GM23338 (cell line): Measurements from ENCODE around the gene PTPRN2. TPM values are rescaled to one million over a fixed set of nuclear protein-coding genes. Genes with fewer than 3 reads are reported as not detected.

ENCODE experiments used
- ATAC-seq: fragments of 200-7000 bp; cut with Tn5 transposase; 3 replicates; pipeline ENCODE4 v1.9.1; 2020
- DNase-seq: peaks from one replicate; pipeline ENCODE4 v3.0.0-alpha.2; 2015; ENCODE audit warnings: low spot score
- H2AFZ ChIP-seq: fragments of 200-600 bp; sonication (generic); 2 replicates; pipeline ENCODE4 v1.8.0; 2016; ENCODE audit warnings: antibody characterized with exemption, mild to moderate bottlenecking, moderate library complexity
- H3F3A ChIP-seq: fragments of 200-600 bp; sonication (generic); replicated peaks from 2 replicates; pipeline ENCODE4 v1.8.0; 2017; ENCODE audit warnings: antibody characterized with exemption, mixed run types, low read depth
- H3K27ac ChIP-seq: fragments of 200-600 bp; sonication (generic); 2 replicates; pipeline ENCODE4 v1.6.1; 2016; ENCODE audit warnings: low read depth
- H3K27me3 ChIP-seq: fragments of 200-600 bp; sonication (generic); 2 replicates; pipeline ENCODE4 v1.8.0; 2016; ENCODE audit warnings: mild to moderate bottlenecking, mixed run types, moderate library complexity; ENCODE audit not compliant: insufficient read depth
- H3K36me3 ChIP-seq: fragments of 200-600 bp; sonication (generic); 2 replicates; pipeline ENCODE4 v1.8.0; 2016; ENCODE audit warnings: mild to moderate bottlenecking; ENCODE audit not compliant: insufficient read depth
- H3K4me1 ChIP-seq: fragments of 200-600 bp; sonication (generic); 2 replicates; pipeline ENCODE4 v1.8.0; 2016; ENCODE audit warnings: mild to moderate bottlenecking, moderate library complexity; ENCODE audit not compliant: insufficient read depth
- H3K4me2 ChIP-seq: fragments of 200-600 bp; sonication (generic); 2 replicates; pipeline ENCODE4 v1.7.1; 2017; ENCODE audit warnings: mixed run types
- H3K4me3 ChIP-seq: fragments of 200-600 bp; sonication (generic); 2 replicates; pipeline ENCODE4 v1.6.1; 2016; ENCODE audit warnings: mixed run types
- H3K79me2 ChIP-seq: fragments of 200-600 bp; sonication (generic); replicated peaks from 2 replicates; pipeline ENCODE4 v1.8.0; 2017; ENCODE audit warnings: mild to moderate bottlenecking; ENCODE audit not compliant: insufficient read depth
- H3K9me2 ChIP-seq: fragments of 200-600 bp; sonication (generic); 2 replicates; pipeline ENCODE4 v1.8.0; 2017; ENCODE audit not compliant: insufficient read depth
- H4K20me1 ChIP-seq: fragments of 200-600 bp; sonication (generic); replicated peaks from 2 replicates; pipeline ENCODE4 v1.8.0; 2017; ENCODE audit warnings: mild to moderate bottlenecking; ENCODE audit not compliant: insufficient read depth
- H3K27ac Mint-ChIP-seq: 2 replicates; pipeline ENCODE4 v1.8.0; 2020; ENCODE audit warnings: inconsistent platforms, mild to moderate bottlenecking, moderate library complexity, mixed read lengths
- H3K27me3 Mint-ChIP-seq: 3 replicates; pipeline ENCODE4 v1.8.0; 2022; ENCODE audit warnings: low read depth, mild to moderate bottlenecking, moderate library complexity, mixed read lengths, inconsistent platforms; ENCODE audit not compliant: insufficient read depth, poor library complexity
- H3K36me3 Mint-ChIP-seq: 3 replicates; pipeline ENCODE4 v1.8.0; 2021; ENCODE audit warnings: low read depth, mild to moderate bottlenecking, inconsistent platforms, moderate library complexity, mixed read lengths
- H3K4me1 Mint-ChIP-seq: 3 replicates; pipeline ENCODE4 v1.8.0; 2020; ENCODE audit warnings: mild to moderate bottlenecking, inconsistent platforms, mixed read lengths
- H3K4me3 Mint-ChIP-seq: 3 replicates; pipeline ENCODE4 v1.8.0; 2021; ENCODE audit warnings: moderate library complexity, mild to moderate bottlenecking, inconsistent platforms, mixed read lengths
- H3K9me3 Mint-ChIP-seq: 3 replicates; pipeline ENCODE4 v1.8.0; 2020; ENCODE audit warnings: moderate library complexity, mild to moderate bottlenecking, inconsistent platforms, mixed read lengths
- CREB1 ChIP-seq: fragments of 250-450 bp; sonication (Bioruptor Pico); IDR thresholded peaks from 2 replicates; pipeline ENCODE4 v1.5.0; 2020; ENCODE audit warnings: low read depth, mild to moderate bottlenecking, moderate library complexity
- JUNB ChIP-seq: IDR thresholded peaks from one replicate; pipeline ENCODE4 v1.6.1; 2016; ENCODE audit warnings: antibody characterized with exemption; ENCODE audit not compliant: unreplicated experiment
- NANOG ChIP-seq: IDR thresholded peaks from 2 replicates; pipeline ENCODE4 v1.6.1; 2016; ENCODE audit warnings: antibody characterized with exemption, borderline replicate concordance
- REST ChIP-seq: IDR thresholded peaks from one replicate; pipeline ENCODE4 v1.6.1; 2018; ENCODE audit warnings: antibody characterized with exemption; ENCODE audit not compliant: unreplicated experiment
- STAT1 ChIP-seq: IDR thresholded peaks from one replicate; pipeline ENCODE4 v1.6.1; 2016; ENCODE audit warnings: antibody characterized with exemption; ENCODE audit not compliant: unreplicated experiment
- polyA plus RNA-seq: library from polyadenylated mRNA; unstranded; fragments of >200 nt; fragmentation: Nextera tagmentation; extraction: Ambion mirVana; gene quantifications from 2 replicates; pipeline ENCODE4 v1.2.1, GENCODE V29; 2016
- total RNA-seq: library from RNA; depleted of rRNA; stranded (reverse); fragments of >200 nt; shearing (Covaris generic); gene quantifications from 2 replicates; pipeline ENCODE4 v1.2.3, GENCODE V29; 2014
- TF ChIP-seq, protein P1 (sequence below): fragments of 250-450 bp; sonication (Bioruptor Pico); IDR thresholded peaks from 2 replicates; pipeline ENCODE4 v1.5.0; 2020; ENCODE audit warnings: mild to moderate bottlenecking, moderate library complexity

Gene PTPRN2
- total and polyA plus RNA-seq, 2 experiments from 2014 or later: 0.87 to 4.0 TPM

DNA sequence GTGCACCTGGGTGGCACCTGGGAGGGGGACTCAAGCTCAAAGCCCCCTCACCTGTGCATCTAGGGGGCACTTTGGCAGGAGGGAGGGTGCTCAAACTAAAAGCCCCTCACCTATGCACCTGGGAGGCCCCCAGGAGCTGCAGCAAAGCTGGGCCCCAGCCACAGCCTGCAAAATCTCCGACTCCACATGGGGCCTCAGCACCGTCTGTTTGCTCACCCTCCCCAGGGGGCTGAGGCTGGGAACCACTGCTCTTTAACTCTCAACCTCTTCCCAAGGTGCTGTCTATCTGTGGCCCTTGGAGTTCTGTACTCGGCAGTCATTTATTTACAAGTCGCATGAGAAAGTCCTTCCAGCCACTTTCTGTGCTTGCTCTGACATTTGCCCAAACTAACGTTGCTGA, 792.4 kb downstream of the PTPRN2 start:
- no peaks in the 10 kb centered on the region for H3K27me3 ChIP-seq
- no peaks in the 10 kb centered on the region for H3K9me2 ChIP-seq
- H3F3A ChIP-seq: no peaks in the 10 kb centered on the region
- Mint-ChIP-seq H3K9me3 (peaks cover 94% of the 10 kb centered on the region), H3K36me3 (peaks cover 54% of the 10 kb centered on the region), H3K4me3 (no peak overlapping the region), H3K27me3 (peaks cover 10% of the 10 kb centered on the region), H3K27ac (no peak overlapping the region), H3K4me1 (no peaks in the 10 kb centered on the region; the same call in 2 of the 3 replicates)
- no peak overlapping the region for H2AFZ ChIP-seq
- H4K20me1 ChIP-seq: no peaks in the 10 kb centered on the region
- no peak overlapping the region for H3K27ac ChIP-seq
- no peak overlapping the region for H3K4me3 ChIP-seq
- H3K4me1 ChIP-seq: no peaks in the 10 kb centered on the region
- no peak for TF ChIP-seq NANOG
- no peak for TF ChIP-seq STAT1
- no peak for TF ChIP-seq JUNB
- TF ChIP-seq, protein P1, sequence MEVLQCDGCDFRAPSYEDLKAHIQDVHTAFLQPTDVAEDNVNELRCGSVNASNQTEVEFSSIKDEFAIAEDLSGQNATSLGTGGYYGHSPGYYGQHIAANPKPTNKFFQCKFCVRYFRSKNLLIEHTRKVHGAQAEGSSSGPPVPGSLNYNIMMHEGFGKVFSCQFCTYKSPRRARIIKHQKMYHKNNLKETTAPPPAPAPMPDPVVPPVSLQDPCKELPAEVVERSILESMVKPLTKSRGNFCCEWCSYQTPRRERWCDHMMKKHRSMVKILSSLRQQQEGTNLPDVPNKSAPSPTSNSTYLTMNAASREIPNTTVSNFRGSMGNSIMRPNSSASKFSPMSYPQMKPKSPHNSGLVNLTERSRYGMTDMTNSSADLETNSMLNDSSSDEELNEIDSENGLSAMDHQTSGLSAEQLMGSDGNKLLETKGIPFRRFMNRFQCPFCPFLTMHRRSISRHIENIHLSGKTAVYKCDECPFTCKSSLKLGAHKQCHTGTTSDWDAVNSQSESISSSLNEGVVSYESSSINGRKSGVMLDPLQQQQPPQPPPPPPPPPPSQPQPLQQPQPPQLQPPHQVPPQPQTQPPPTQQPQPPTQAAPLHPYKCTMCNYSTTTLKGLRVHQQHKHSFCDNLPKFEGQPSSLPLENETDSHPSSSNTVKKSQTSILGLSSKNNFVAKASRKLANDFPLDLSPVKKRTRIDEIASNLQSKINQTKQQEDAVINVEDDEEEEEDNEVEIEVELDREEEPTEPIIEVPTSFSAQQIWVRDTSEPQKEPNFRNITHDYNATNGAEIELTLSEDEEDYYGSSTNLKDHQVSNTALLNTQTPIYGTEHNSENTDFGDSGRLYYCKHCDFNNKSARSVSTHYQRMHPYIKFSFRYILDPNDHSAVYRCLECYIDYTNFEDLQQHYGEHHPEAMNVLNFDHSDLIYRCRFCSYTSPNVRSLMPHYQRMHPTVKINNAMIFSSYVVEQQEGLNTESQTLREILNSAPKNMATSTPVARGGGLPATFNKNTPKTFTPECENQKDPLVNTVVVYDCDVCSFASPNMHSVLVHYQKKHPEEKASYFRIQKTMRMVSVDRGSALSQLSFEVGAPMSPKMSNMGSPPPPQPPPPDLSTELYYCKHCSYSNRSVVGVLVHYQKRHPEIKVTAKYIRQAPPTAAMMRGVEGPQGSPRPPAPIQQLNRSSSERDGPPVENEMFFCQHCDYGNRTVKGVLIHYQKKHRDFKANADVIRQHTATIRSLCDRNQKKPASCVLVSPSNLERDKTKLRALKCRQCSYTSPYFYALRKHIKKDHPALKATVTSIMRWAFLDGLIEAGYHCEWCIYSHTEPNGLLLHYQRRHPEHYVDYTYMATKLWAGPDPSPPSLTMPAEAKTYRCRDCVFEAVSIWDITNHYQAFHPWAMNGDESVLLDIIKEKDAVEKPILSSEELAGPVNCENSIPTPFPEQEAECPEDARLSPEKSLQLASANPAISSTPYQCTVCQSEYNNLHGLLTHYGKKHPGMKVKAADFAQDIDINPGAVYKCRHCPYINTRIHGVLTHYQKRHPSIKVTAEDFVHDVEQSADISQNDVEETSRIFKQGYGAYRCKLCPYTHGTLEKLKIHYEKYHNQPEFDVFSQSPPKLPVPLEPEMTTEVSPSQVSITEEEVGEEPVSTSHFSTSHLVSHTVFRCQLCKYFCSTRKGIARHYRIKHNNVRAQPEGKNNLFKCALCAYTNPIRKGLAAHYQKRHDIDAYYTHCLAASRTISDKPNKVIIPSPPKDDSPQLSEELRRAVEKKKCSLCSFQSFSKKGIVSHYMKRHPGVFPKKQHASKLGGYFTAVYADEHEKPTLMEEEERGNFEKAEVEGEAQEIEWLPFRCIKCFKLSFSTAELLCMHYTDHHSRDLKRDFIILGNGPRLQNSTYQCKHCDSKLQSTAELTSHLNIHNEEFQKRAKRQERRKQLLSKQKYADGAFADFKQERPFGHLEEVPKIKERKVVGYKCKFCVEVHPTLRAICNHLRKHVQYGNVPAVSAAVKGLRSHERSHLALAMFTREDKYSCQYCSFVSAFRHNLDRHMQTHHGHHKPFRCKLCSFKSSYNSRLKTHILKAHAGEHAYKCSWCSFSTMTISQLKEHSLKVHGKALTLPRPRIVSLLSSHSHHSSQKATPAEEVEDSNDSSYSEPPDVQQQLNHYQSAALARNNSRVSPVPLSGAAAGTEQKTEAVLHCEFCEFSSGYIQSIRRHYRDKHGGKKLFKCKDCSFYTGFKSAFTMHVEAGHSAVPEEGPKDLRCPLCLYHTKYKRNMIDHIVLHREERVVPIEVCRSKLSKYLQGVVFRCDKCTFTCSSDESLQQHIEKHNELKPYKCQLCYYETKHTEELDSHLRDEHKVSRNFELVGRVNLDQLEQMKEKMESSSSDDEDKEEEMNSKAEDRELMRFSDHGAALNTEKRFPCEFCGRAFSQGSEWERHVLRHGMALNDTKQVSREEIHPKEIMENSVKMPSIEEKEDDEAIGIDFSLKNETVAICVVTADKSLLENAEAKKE (CRISPR knock-in tag): no peak
- no peak for TF ChIP-seq CREB1 (CRISPR knock-in tag)
- no peak overlapping the region for H3K4me2 ChIP-seq
- no peaks in the 10 kb centered on the region for H3K79me2 ChIP-seq
- DNase-seq (no peak), ATAC-seq (no peak)
- H3K36me3 ChIP-seq: no peaks in the 10 kb centered on the region; the same call in 1 of the 2 replicates

DNA sequence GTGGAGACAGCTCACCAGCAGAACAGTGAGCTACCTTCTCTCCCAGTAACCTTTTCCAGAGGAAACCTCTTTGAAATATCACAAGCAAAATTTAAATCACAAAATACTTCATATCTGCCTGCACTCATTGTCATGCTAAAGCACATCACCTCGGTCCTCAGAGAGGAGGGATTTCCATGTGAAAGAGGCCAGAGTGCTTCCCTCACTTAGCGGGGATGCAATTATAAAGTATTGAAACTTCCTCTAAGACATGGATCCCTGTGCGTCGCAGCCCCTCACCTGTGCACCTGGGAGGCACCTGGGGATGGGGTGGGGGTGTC, 792.9 kb downstream of the PTPRN2 start:
- no peaks in the 10 kb centered on the region for H3K27me3 ChIP-seq
- Mint-ChIP-seq H3K36me3 (peaks cover 54% of the 10 kb centered on the region), H3K4me1 (no peaks in the 10 kb centered on the region), H3K27me3 (peaks cover 10% of the 10 kb centered on the region), H3K27ac (no peak overlapping the region), H3K9me3 (peaks cover 97% of the 10 kb centered on the region), H3K4me3 (no peak overlapping the region)
- H3K79me2 ChIP-seq: no peaks in the 10 kb centered on the region
- H3K4me2 ChIP-seq: no peak overlapping the region
- H3K36me3 ChIP-seq: no peaks in the 10 kb centered on the region; the same call in 1 of the 2 replicates
- no peak overlapping the region for H3K27ac ChIP-seq
- ATAC-seq (no peak), DNase-seq (no peak)
- no peaks in the 10 kb centered on the region for H3K9me2 ChIP-seq
- H2AFZ ChIP-seq: no peak overlapping the region
- no peaks in the 10 kb centered on the region for H3K4me1 ChIP-seq
- no peaks in the 10 kb centered on the region for H4K20me1 ChIP-seq
- no peak overlapping the region for H3K4me3 ChIP-seq
- no peaks in the 10 kb centered on the region for H3F3A ChIP-seq
- TF ChIP-seq REST: no peak
